Activated CD8-positive, alpha-beta T cell treated with anti-CD3 and anti-CD28 coated beads, Interleukin-2, amount 10 ng/mL, durations not matched to agents 7 days and 5 days (primary cell): ENCODE data around the gene UBL4A. TPM values are rescaled to one million over a fixed set of nuclear protein-coding genes. Genes with fewer than 3 reads are reported as not detected.

Experiments
- ATAC-seq: fragments of 150-1000 bp; cut with Tn5 transposase; one replicate; pipeline ENCODE4 v1.10.0; 2021; ENCODE audit warnings: moderate library complexity
- CTCF ChIA-PET: fragments of 350-600 bp; sonication (Branson Sonifier 250); formaldehyde crosslinking; loops from one replicate; lab custom pipeline; 2021; ENCODE audit warnings: antibody characterized with exemption; lab: Charles Lee
- POLR2A ChIA-PET: fragments of 350-600 bp; sonication (Branson Sonifier 250); formaldehyde crosslinking; loops from one replicate; lab custom pipeline; 2021; ENCODE audit warnings: antibody characterized with exemption; lab: Charles Lee
- DNase-seq: peaks from one replicate; pipeline ENCODE4 v3.0.0-alpha.2; 2020
- H3K27ac Mint-ChIP-seq: one replicate; pipeline ENCODE4 v1.8.0; 2021; ENCODE audit warnings: mild to moderate bottlenecking, mixed read lengths
- H3K27me3 Mint-ChIP-seq: one replicate; pipeline ENCODE4 v1.8.0; 2021; ENCODE audit warnings: low read depth, mixed read lengths
- H3K36me3 Mint-ChIP-seq: one replicate; pipeline ENCODE4 v1.8.0; 2021; ENCODE audit warnings: low read depth, mixed read lengths
- H3K4me1 Mint-ChIP-seq: one replicate; pipeline ENCODE4 v1.8.0; 2021; ENCODE audit warnings: low read depth, mixed read lengths
- H3K4me3 Mint-ChIP-seq: one replicate; pipeline ENCODE4 v1.8.0; 2021; ENCODE audit warnings: mild to moderate bottlenecking, mixed read lengths
- H3K9me3 Mint-ChIP-seq: one replicate; pipeline ENCODE4 v1.8.0; 2022; ENCODE audit warnings: mixed read lengths; ENCODE audit not compliant: insufficient read depth
- total RNA-seq, 2 experiments: library from RNA; stranded (reverse); gene quantifications; one replicate each; pipeline ENCODE4 v1.2.3, GENCODE V29; 2021

The UBL4A gene
- total RNA-seq, 2 experiments from 2014 or later, result 52.1 to 54.0 TPM

DNA sequence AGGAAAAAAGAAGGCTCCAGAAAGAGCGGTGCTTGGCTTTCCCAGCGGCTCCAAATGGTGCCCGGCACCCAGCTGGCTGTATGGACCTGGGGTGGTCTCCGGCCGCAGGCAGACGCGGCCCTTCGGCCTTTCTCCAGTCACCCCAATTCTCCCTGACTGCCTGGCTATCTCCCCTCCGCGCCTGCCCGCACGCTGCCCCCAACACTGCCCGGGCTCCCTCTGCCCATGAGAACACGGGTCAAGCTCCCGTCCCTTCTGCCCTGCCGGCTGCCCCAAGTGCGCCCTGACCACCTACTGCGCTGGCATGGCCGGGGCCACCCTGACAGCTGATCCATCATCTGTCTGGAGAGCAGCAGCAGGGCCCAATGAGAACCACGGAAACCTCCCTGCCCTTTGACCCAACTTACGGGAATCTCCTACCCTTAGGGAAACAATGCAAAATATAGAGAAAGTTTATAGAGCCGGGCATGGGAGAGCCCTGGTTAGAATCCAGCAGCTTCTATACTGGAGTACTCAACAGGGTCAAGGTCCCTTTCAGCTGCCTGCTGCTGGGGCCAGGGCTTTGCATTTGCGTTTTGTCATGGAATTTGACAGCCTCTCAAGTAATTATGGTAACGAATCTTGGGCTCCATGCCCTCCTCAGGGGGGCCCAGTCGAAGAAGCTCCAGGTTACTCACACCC lies 30.8 kb upstream of the UBL4A start:
- no peaks in the 10 kb centered on the region for H3K27me3 Mint-ChIP-seq
- DNase-seq (no peak), ATAC-seq (no peak)
- CTCF ChIA-PET, result interaction anchor here (3.2 kb wide), 1 partner anchor 10 kb away, joined by 14 read pairs; no protein-coding TSS in a partner anchor
- H3K4me3 Mint-ChIP-seq, result peak overlapping the region; percentile 82
- peaks cover 22% of the 10 kb centered on the region for H3K4me1 Mint-ChIP-seq
- POLR2A ChIA-PET, result interaction anchor here (1.0 to 1.9 kb wide), 2 partner anchors 30 to 118 kb away, joined by 3 to 8 read pairs; partner anchors contain the start of gene UBL4A
- H3K27ac Mint-ChIP-seq, result no peak overlapping the region
- peaks cover 10% of the 10 kb centered on the region for H3K36me3 Mint-ChIP-seq
- no peaks in the 10 kb centered on the region for H3K9me3 Mint-ChIP-seq

DNA sequence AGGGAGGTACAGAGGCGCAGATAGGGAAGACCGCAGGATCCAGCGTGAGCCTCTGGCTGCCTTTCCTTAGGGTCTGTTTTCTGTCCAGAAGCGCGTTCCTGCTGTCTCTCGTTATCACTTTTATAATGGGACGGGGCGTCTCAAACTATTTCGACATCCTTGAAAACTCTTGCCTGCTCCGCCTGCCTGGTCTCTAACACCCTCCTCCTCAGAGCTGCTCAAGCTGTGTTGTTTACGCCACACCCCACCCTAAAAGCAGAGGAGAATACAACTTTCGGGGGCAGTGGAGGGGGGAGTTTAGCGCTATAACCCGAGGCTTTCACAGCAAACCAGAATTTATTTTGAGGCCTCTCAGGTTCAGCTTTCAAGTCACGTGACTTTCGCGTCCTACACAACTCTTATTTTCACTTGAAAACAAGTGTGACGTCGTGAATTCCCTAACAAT lies 30.3 kb upstream of the UBL4A start:
- peak overlapping the region; percentile 82 for H3K4me3 Mint-ChIP-seq
- no peaks in the 10 kb centered on the region for H3K27me3 Mint-ChIP-seq
- peaks cover 27% of the 10 kb centered on the region for H3K4me1 Mint-ChIP-seq
- ChIA-PET CTCF (interaction anchor here (3.2 kb wide), 1 partner anchor 11 kb away, joined by 14 read pairs; no protein-coding TSS in a partner anchor), POLR2A (interaction anchor here (1.0 to 1.9 kb wide), 2 partner anchors 30 to 118 kb away, joined by 3 to 8 read pairs; partner anchors contain the start of gene UBL4A)
- ATAC-seq (peak; percentile 22), DNase-seq (peak; percentile 27)
- peak overlapping the region; percentile 89 for H3K27ac Mint-ChIP-seq
- no peaks in the 10 kb centered on the region for H3K9me3 Mint-ChIP-seq
- peaks cover 12% of the 10 kb centered on the region for H3K36me3 Mint-ChIP-seq

DNA sequence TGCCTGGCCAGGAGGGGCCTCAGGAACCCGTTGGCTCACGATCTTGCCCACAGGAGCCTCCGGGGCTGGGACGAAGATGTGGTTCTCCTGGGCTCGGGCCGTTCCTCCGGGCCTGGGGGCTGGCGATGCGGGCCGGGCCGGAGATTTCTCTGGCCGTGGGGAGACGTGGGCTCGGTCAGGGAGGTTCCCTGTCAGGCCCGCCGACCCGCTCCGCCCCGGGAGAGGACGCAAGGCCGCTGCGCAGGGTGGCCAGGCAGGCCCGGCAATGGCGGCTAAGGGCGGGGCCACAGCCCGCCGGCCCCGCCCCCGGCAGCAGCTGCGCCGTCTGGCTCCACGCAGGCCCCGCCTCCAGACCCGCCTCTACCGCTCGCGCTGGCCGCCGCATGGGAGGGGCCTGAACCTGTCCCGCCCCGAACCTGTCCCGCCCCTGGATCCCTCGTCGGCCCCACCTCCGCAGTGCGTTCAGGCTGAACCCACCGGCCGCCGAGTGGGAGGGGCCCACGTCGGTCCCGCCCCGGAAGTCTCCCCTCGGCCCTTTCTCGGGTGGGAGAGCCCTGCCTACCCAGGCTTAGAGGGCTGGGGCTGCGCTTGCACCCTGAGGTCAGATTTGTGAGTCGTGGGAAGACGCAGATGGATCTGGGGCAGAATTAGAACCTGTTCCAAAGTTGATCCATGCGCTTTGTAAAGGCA lies 29.7 kb upstream of the UBL4A start, which contains the start of gene FAM3A:
TSS of gene FAM3A (minus strand) at position 267 of the 690 bp plus-strand sequence. CDS start 460 bp downstream, outside the sequence.
- ChIA-PET POLR2A (interaction anchor here (1.0 to 1.9 kb wide), 3 partner anchors 26 to 117 kb away, joined by 3 to 8 read pairs (median 3); partner anchors contain the start of genes SLC10A3 and UBL4A), CTCF (interaction anchor here (3.2 kb wide), 1 partner anchor 11 kb away, joined by 14 read pairs; no protein-coding TSS in a partner anchor)
- ATAC-seq, result peak; percentile 95

DNA sequence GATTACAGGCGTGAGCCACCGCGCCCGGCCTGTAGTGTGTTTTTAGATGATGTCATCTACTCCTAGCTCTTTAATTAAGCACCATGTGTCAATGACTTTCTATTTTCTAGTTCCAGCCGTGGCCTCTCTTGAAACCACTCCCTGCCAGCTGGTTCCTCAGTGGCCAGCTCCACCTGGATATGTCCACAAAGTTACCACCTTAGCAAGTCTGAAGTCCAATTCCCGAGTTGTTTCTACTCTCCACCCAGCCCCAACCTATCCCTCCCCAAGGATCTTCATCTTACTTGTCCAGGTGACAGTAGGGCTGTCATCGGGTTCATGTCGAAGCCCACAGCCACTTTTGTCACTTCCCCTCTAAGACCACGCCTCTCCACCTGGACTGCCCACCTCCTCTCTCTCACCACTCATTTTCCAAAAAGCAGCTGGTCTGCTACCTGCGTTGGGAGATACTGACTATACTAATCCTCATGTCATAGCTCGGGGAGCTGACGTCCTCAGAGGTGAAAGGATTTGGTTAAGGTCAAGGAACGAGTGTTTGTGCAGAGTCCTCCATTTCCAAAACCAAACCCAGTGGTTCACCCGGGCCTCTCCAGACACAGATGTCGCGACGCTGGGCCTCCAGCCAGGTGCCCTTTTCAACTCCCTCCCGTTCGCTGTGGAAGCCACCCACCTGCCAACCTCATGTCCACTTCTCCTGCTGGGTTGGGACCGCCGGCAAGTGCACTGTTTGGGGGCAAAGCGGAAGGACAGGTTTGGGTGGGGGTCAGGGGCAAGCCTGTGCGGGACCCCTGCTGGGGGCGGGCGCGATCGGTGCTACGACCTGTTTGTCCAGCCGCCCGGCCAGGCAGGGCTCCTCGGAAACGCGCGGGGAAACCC lies 28.9 kb upstream of the UBL4A start:
- CTCF ChIA-PET, result interaction anchor here (3.2 kb wide), 1 partner anchor 12 kb away, joined by 14 read pairs; no protein-coding TSS in a partner anchor
- ATAC-seq, result peak; percentile 2
- H3K27me3 Mint-ChIP-seq, result no peaks in the 10 kb centered on the region
- H3K36me3 Mint-ChIP-seq, result peaks cover 17% of the 10 kb centered on the region
- H3K4me1 Mint-ChIP-seq, result peaks cover 36% of the 10 kb centered on the region
- POLR2A ChIA-PET, result interaction anchor here (1.2 to 1.9 kb wide), 2 partner anchors 25 to 28 kb away, joined by 3 to 8 read pairs; partner anchors contain the start of genes SLC10A3 and UBL4A
- H3K9me3 Mint-ChIP-seq, result no peaks in the 10 kb centered on the region
- H3K4me3 Mint-ChIP-seq, result peak overlapping the region; percentile 82
- DNase-seq, result peak; percentile 47
- H3K27ac Mint-ChIP-seq, result peak overlapping the region; percentile 76

More for the DNA sequence above, 29.7 kb upstream of the UBL4A start, which contains the start of gene FAM3A:
- Mint-ChIP-seq H3K4me3 (peak within 1 kb of the TSS; percentile 82), H3K27ac (peak within 1 kb of the TSS; percentile 89), H3K36me3 (peaks cover 13% of the 10 kb centered on the region), H3K27me3 (no peaks in the 10 kb centered on the region), H3K4me1 (peaks cover 32% of the 10 kb centered on the region), H3K9me3 (no peaks in the 10 kb centered on the region)
- DNase-seq, result peak; percentile 94

GRCh38 chrX:154513716-154514115 lies 27.3 kb upstream of the UBL4A start:
- Mint-ChIP-seq H3K36me3 (peaks cover 28% of the 10 kb centered on the region), H3K4me3 (peak overlapping the region; percentile 27), H3K27ac (peak overlapping the region; percentile 81), H3K4me1 (peaks cover 45% of the 10 kb centered on the region), H3K9me3 (no peaks in the 10 kb centered on the region), H3K27me3 (no peaks in the 10 kb centered on the region)
- ChIA-PET POLR2A (no interaction called here), CTCF (no interaction called here)
- ATAC-seq (no peak), DNase-seq (no peak)

- Mint-ChIP-seq H3K27ac (no peak overlapping the region), H3K4me3 (no peak overlapping the region), H3K27me3 (no peaks in the 10 kb centered on the region), H3K36me3 (peaks cover 32% of the 10 kb centered on the region), H3K9me3 (no peaks in the 10 kb centered on the region), H3K4me1 (peaks cover 45% of the 10 kb centered on the region)
- CTCF ChIA-PET, result no interaction called here
- no peak for DNase-seq
- no peak for ATAC-seq
- POLR2A ChIA-PET, result no interaction called here
Measured at GRCh38 chrX:154512879-154513553, 26.6 kb upstream of the UBL4A start.

DNA sequence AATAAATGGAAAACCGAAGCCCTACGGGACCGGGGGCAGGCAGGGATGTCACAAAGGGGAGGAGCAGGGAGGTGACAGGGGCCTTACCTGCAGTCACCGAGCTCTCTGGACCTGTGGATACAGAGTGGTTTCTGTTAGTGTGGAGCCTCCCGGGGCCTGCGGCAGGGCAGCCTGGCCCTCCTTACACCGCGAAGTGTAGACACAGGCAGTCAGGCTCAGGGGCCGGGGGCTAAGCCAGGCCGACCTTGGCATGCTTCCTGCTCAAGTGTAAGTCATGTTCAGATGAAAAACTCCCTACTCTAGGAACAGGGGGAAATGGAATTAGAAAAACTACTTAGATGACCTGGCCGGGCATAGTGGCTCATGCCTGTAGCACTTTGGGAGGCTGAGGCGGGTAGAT lies 25.3 kb upstream of the UBL4A start:
- ATAC-seq, result no peak
- CTCF ChIA-PET, result interaction anchor here (1.6 to 1.7 kb wide), 2 partner anchors 15 to 22 kb away, joined by 4 to 5 read pairs; partner anchors contain the start of gene SLC10A3
- no peak for DNase-seq
- POLR2A ChIA-PET, result no interaction called here
- peak overlapping the region; percentile 88 for H3K27ac Mint-ChIP-seq
- H3K4me1 Mint-ChIP-seq, result peaks cover 45% of the 10 kb centered on the region
- no peaks in the 10 kb centered on the region for H3K27me3 Mint-ChIP-seq
- peaks cover 32% of the 10 kb centered on the region for H3K36me3 Mint-ChIP-seq
- H3K4me3 Mint-ChIP-seq, result peak overlapping the region; percentile 42
- no peaks in the 10 kb centered on the region for H3K9me3 Mint-ChIP-seq

DNA sequence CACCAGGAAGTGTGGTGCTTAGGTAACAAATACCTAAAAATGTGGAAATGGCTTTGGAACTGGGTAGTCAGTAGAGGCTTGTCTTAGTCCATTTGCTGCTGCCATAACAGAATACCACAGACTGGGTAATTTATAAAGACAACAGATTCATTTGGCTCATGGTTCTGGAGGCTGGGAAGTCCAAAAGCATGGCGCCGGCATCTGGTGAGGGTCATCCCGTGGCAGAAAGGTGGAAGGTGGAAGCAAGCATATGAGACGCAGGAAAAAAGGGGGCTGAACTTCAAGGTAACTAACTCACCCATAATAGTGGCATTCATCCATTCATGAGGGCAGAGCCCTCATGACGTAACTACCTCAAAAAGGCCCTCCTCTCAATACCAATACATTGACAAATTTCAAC lies 23.0 kb upstream of the UBL4A start:
- Mint-ChIP-seq H3K4me3 (no peak overlapping the region), H3K27me3 (no peaks in the 10 kb centered on the region), H3K4me1 (peaks cover 34% of the 10 kb centered on the region), H3K9me3 (no peaks in the 10 kb centered on the region), H3K36me3 (peaks cover 29% of the 10 kb centered on the region), H3K27ac (peak overlapping the region; percentile 55)
- POLR2A ChIA-PET, result no interaction called here
- ATAC-seq, result no peak
- CTCF ChIA-PET, result no interaction called here
- no peak for DNase-seq

DNA sequence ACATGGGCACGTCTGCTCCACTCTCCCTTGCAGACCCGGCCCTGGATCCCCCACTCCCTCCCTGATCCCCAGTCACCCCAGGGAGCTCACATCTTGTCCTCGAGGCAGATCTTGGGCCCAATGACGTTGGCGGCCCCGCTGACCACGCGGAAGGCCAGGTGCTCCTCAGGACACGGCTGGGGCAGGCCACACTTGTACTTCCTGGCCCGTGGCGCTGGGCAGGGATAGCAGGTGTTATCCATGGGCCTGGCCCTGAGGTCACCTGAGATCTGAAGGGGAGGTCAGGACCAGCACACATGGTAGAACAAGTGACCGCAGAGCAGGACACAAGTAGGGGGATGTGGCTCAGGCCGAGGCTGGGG lies 21.9 kb upstream of the UBL4A start:
- no peak for ATAC-seq
- Mint-ChIP-seq H3K9me3 (no peaks in the 10 kb centered on the region), H3K27me3 (no peaks in the 10 kb centered on the region), H3K27ac (peak overlapping the region; percentile 63), H3K4me1 (peaks cover 29% of the 10 kb centered on the region), H3K36me3 (peaks cover 25% of the 10 kb centered on the region), H3K4me3 (no peak overlapping the region)
- POLR2A ChIA-PET, result no interaction called here
- no peak for DNase-seq
- CTCF ChIA-PET, result no interaction called here

DNA sequence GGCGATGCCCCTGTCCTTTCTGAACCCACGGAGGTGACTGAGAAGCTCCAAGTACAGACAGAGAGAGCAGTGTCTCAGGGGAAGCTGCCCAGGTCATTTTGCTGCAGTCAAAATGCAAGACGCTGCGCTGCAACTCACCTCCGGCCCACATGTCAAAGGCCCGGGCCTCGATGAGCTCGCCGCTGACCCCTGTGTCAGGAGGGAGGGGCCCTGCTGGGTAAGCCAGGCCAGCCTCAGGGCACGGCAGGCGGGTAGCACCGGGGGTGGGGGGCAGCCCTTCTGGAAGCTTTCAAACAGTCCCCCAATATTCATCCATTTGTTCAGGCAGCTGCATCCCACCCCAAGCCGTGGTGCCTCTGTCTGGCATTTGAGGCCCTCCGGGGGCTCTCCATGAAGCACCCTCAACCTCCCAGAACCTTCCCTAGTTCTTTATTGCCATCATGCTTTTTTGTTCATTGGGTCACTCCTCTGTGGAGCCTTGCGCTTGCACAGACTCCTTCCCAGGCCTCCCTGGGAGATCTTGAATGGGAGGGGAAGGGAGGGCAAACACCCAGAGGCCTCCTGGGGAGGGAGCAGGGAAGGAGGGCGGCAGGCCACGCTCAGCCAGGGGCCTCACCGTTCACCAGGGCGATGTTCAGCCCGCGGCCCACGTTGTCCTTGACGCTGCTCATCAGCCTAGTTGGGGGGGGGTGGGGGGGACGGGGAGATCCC lies 21.4 kb upstream of the UBL4A start:
- Mint-ChIP-seq H3K9me3 (no peaks in the 10 kb centered on the region), H3K27ac (no peak overlapping the region), H3K36me3 (peaks cover 25% of the 10 kb centered on the region), H3K4me3 (no peak overlapping the region), H3K4me1 (peaks cover 29% of the 10 kb centered on the region), H3K27me3 (no peaks in the 10 kb centered on the region)
- CTCF ChIA-PET, result no interaction called here
- ATAC-seq (no peak), DNase-seq (no peak)
- POLR2A ChIA-PET, result no interaction called here
